AG09309 (cell line): Measurements from ENCODE around the gene PITPNM3.
A peak's percentile ranks its signal among the peaks of the same experiment; 100 is the strongest.

Experiments
- DNase-seq: peaks from one replicate; pipeline ENCODE4 v3.0.0-alpha.2; 2010; ENCODE audit warnings: low read depth
- H3K4me3 ChIP-seq: 2 replicates; pipeline ENCODE4 v1.5.1; 2011; ENCODE audit warnings: mild to moderate bottlenecking, low read depth, low read length, moderate library complexity; ENCODE audit not compliant: control insufficient read depth
- CTCF ChIP-seq: IDR thresholded peaks from 2 replicates; pipeline ENCODE4 v1.5.1; 2011; ENCODE audit warnings: mild to moderate bottlenecking, low read depth, low read length, inconsistent platforms; ENCODE audit not compliant: insufficient read depth, control insufficient read depth; ENCODE audit errors: missing control alignments

PITPNM3 gene

DNA sequence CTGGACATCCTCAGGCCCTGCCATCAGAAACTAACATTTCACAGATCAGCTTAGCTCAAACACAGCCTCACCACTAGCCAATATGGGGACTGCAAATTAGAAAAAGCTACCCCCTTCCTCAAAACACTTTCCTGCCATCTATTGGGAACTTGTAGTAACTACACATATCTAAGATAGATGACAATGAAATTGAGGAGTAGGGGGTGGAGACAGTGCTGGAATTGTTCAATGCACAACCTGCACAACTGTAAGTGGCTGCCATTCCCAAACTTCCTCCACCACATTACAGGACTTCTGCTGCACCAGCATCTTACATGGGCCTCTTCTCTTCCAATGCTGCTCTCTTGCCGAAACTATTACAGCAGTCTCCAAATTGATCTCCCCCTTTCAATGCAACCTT lies 143.3 kb downstream of the PITPNM3 start:
- TF ChIP-seq CTCF, result peak; percentile 43
- peak; percentile 10 for DNase-seq
- no peak overlapping the region for H3K4me3 ChIP-seq

GRCh38 chr17:6408735-6409134 lies 147.6 kb downstream of the PITPNM3 start:
- no peak overlapping the region for H3K4me3 ChIP-seq
- no peak for DNase-seq
- TF ChIP-seq CTCF, result no peak

- no peak for TF ChIP-seq CTCF
- no peak for DNase-seq
- H3K4me3 ChIP-seq, result no peak overlapping the region
These were observed 148.1 kb downstream of the PITPNM3 start for GRCh38 chr17:6408276-6408675.

- H3K4me3 ChIP-seq, result no peak overlapping the region
- DNase-seq, result no peak
- TF ChIP-seq CTCF, result no peak
These were observed 154.1 kb downstream of the PITPNM3 start for GRCh38 chr17:6402258-6402657.
